Panc1 (cell line): ENCODE measurements around the gene CSH1. TPM values are rescaled to one million over a fixed set of nuclear protein-coding genes. Genes with fewer than 3 reads are reported as not detected.
"Not testable (repeated sequence)": the region's sequence is repeated elsewhere in the genome, so short reads cannot be mapped to it uniquely, and the experiment has no call there.

Experiments used
- ATAC-seq: fragments of 200-7000 bp; cut with Tn5 transposase; 2 replicates; pipeline ENCODE4 v1.9.1; 2020; ENCODE audit warnings: mild to moderate bottlenecking, moderate library complexity
- BruUV-seq: library from RNA; stranded (reverse); fragments of 400-500 nt; replicated peaks from 2 replicates; lab custom pipeline; 2021; lab: Mats Ljungman, UMichigan
- CTCF ChIA-PET: fragments of 300-600 bp; sonication (Branson Sonifier 250); formaldehyde crosslinking; loops from one replicate; lab custom pipeline; 2022; ENCODE audit warnings: antibody characterized with exemption; lab: Charles Lee
- POLR2A ChIA-PET: fragments of 300-600 bp; sonication (Branson Sonifier 250); formaldehyde crosslinking; loops from one replicate; lab custom pipeline; 2022; ENCODE audit warnings: antibody characterized with exemption; lab: Charles Lee
- DNase-seq: peaks from one replicate; pipeline ENCODE4 v3.0.0-alpha.2; 2010; ENCODE audit warnings: low read depth, low spot score
- H3K27ac ChIP-seq: 2 replicates; pipeline ENCODE4 v1.5.1; 2011; ENCODE audit warnings: mild to moderate bottlenecking, low read length, inconsistent platforms
- H3K27me3 ChIP-seq: fragments of 200-500 bp; sonication (Bioruptor generic); 2 replicates; pipeline ENCODE4 v1.6.0; 2014; ENCODE audit warnings: low read length, inconsistent platforms; ENCODE audit not compliant: control insufficient read depth, insufficient read depth
- H3K36me3 ChIP-seq: fragments of 200-500 bp; sonication (Bioruptor generic); 2 replicates; pipeline ENCODE4 v1.5.1; 2014; ENCODE audit warnings: inconsistent platforms, mild to moderate bottlenecking, low read length, moderate library complexity; ENCODE audit not compliant: control insufficient read depth, insufficient read depth
- H3K4me1 ChIP-seq: 2 replicates; pipeline ENCODE4 v1.5.1; 2011; ENCODE audit warnings: inconsistent platforms, mild to moderate bottlenecking, low read length, moderate library complexity; ENCODE audit not compliant: control insufficient read depth, insufficient read depth
- H3K4me3 ChIP-seq, 2 experiments: 2 replicates each; pipeline ENCODE4 v1.5.1; 2011 to 2012; ENCODE audit warnings: low read depth in 2 of 2, low read length in 2 of 2, mild to moderate bottlenecking in 2 of 2, inconsistent platforms in 1 of 2, moderate library complexity in 1 of 2
- H3K9me3 ChIP-seq: fragments of 200-500 bp; sonication (Bioruptor generic); 2 replicates; pipeline ENCODE4 v1.5.1; 2014; ENCODE audit warnings: low read depth, mild to moderate bottlenecking, inconsistent platforms, low read length, moderate library complexity; ENCODE audit not compliant: control insufficient read depth, insufficient read depth
- in situ Hi-C: cut with HindIII; loops from 2 replicates; pipeline ENCODE4 v1.10.0; 2016; ENCODE audit warnings: low sequenced_read_pairs, low pct_unique_long_range_greater_than_20kb
- intact Hi-C: fragments of 100-400 bp; cut with micrococcal nuclease; formaldehyde crosslinking; loops from one replicate; pipeline ENCODE4 v1.10.0; 2022; ENCODE audit not compliant: unreplicated experiment
- total RNA-seq: library from RNA; stranded (reverse); gene quantifications from one replicate; pipeline ENCODE4 v1.2.1, GENCODE V29; 2021; ENCODE audit not compliant: unreplicated experiment
- TF ChIP-seq, protein P1 (sequence below): fragments of 450-650 bp; IDR thresholded peaks from 2 replicates; pipeline ENCODE4 v1.5.1; 2017; ENCODE audit warnings: mild to moderate bottlenecking

Gene CSH1
- total RNA-seq, 1 experiment from 2014 or later, result not detected

DNA sequence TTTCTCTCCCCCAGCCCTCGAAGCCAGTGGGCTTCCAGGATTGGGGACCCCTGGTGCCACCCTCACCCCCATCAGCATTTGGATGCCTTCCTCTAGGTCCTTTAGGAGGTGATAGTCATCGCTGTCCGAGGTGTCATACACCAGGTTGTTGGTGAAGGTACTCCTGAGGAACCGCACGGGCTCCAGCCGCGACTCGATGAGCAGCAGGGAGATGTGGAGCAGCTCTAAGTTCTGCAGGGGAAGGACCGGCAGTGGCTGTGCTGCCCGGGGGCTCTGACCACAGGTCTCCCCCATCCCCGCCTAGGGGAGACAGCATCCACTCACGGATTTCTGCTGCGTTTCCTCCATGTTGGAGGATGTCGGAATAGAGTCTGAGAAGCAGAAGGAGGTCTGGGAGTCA lies 13.7 kb upstream of the CSH1 start (continued):
- TF ChIP-seq, protein P1, sequence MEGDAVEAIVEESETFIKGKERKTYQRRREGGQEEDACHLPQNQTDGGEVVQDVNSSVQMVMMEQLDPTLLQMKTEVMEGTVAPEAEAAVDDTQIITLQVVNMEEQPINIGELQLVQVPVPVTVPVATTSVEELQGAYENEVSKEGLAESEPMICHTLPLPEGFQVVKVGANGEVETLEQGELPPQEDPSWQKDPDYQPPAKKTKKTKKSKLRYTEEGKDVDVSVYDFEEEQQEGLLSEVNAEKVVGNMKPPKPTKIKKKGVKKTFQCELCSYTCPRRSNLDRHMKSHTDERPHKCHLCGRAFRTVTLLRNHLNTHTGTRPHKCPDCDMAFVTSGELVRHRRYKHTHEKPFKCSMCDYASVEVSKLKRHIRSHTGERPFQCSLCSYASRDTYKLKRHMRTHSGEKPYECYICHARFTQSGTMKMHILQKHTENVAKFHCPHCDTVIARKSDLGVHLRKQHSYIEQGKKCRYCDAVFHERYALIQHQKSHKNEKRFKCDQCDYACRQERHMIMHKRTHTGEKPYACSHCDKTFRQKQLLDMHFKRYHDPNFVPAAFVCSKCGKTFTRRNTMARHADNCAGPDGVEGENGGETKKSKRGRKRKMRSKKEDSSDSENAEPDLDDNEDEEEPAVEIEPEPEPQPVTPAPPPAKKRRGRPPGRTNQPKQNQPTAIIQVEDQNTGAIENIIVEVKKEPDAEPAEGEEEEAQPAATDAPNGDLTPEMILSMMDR, result no peak

DNA sequence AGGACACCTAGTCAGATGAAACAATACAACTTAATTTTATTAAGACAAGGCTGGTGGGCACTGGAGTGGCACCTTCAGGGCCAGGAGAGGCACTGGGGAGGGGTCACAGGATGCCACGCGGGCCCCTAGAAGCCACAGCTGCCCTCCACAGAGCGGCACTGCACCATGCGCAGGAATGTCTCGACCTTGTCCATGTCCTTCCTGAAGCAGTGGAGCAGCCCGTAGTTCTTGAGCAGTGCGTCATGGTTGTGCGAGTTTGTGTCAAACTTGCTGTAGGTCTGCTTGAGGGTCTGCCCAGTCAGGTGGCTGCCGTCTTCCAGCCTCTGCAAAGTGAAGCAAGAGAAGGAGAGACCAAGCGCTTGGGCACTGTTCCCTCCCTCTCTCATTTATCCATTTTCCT lies 13.2 kb upstream of the CSH1 start:
- in situ Hi-C loops, ATAC-seq, H3K36me3 ChIP-seq, DNase-seq, BruUV-seq, H3K9me3 ChIP-seq, H3K27me3 ChIP-seq, POLR2A ChIA-PET, H3K4me3 ChIP-seq, H3K4me1 ChIP-seq, H3K27ac ChIP-seq, CTCF ChIA-PET, intact Hi-C loops: not testable (repeated sequence)

DNA sequence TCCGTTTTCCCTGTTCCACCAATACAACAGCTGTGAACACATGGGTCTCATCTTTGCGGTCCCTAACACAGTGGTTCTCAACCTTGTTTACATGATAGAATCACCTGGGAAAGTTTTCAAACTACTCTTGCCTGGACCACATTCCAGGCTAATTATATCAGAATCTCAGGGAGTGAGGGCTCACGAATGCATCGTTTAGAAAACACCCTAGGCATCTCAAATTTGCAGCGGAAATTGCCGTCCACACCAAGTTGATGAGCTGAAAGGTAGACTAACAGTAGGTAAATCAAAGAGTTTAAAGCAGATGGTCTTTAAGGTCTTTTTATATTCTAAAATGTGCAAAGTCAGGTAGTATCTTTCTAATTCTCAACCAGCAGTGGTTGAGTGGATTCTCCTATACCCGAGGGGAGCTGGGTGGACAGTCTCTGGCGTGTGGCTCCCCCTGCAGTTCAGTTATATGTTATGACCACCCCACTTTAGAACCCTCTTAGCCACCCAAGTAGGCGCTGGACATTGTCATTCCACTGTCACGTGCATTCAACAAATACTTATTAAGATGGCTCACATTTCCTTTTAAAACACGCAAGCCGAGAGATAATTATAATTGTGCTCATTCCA lies 10.9 kb upstream of the CSH1 start:
- CTCF ChIA-PET, result interaction anchor here (1.1 to 1.2 kb wide), 2 partner anchors 17 to 18 kb away, joined by 3 to 4 read pairs; no protein-coding TSS in a partner anchor
- H3K36me3 ChIP-seq, POLR2A ChIA-PET, intact Hi-C loops, DNase-seq, H3K4me3 ChIP-seq, BruUV-seq, in situ Hi-C loops, H3K9me3 ChIP-seq, H3K27ac ChIP-seq, H3K4me1 ChIP-seq, H3K27me3 ChIP-seq: not testable (repeated sequence)
- 0 out of 2 replicates have a peak, but pooled peaks have one; percentile 60 for ATAC-seq
- TF ChIP-seq, protein P1, result peak; percentile 49

- intact Hi-C loops, result not testable (repeated sequence)
These were observed 8.4 kb upstream of the CSH1 start for GRCh38 chr17:63904796-63905195.

More at GRCh38 chr17:63904796-63905195, 8.4 kb upstream of the CSH1 start:
- DNase-seq, H3K4me3 ChIP-seq, ATAC-seq, POLR2A ChIA-PET, BruUV-seq, H3K27me3 ChIP-seq, H3K36me3 ChIP-seq, H3K27ac ChIP-seq, in situ Hi-C loops, H3K9me3 ChIP-seq, H3K4me1 ChIP-seq: not testable (repeated sequence)
- CTCF ChIA-PET, result interaction anchor here (0.7 kb wide), 1 partner anchor 327 kb away, joined by 3 read pairs; no protein-coding TSS in a partner anchor
